GM10248 (cell line): Measurements from ENCODE around the gene ZNRF3.

Experiments used
- CTCF ChIA-PET: fragments of 300-600 bp; sonication (Branson Sonifier 250); formaldehyde crosslinking; extraction: SDS; loops from one replicate; lab custom pipeline; 2021; ENCODE audit warnings: antibody characterized with exemption; lab: Yijun Ruan, JAX
- POLR2A ChIA-PET: fragments of 350-650 bp; sonication (Branson Sonifier 250); formaldehyde crosslinking; extraction: SDS; loops from one replicate; lab custom pipeline; 2020; ENCODE audit warnings: antibody characterized with exemption; lab: Yijun Ruan, JAX
- DNase-seq: peaks from one replicate; pipeline ENCODE4 v3.0.0; 2012; ENCODE audit errors: extremely low spot score
- CTCF ChIP-seq: IDR thresholded peaks from 2 replicates; pipeline ENCODE4 v1.5.1; 2012; ENCODE audit warnings: mild to moderate bottlenecking, low read depth; ENCODE audit errors: extremely low read depth, missing control alignments, control extremely low read depth

The ZNRF3 gene

DNA sequence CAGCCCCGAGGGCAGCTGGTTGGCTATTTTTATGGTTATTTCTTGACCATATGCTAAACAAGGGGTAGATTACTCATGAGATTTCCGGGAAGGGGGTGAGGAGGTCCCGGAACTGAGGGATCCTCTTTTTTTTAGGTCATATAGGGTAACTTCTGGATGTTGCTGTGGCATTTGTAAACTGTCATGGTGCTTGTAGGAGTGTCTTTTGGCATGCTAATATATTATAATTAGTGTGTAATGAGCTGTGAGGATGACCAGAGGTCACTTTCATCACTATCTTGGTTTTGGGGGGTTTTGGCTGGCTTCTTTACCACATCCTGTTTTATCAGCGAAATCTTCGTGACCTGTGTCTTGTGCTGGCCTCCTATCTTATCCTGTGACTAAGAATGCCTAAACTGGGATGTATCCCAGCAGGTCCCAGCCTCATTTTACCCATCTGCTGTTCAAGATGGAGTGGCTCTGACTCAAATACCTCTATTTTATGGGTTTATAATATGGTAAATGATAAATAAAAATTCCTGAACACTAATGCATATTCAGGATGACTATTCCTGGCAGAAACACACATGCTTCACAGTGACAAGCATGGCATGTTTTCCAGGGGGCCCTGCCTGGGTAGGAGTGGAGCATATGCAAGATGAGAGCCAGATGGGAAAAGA lies 200.7 kb downstream of the ZNRF3 start:
- TF ChIP-seq CTCF: no peak
- no peak for DNase-seq
- CTCF ChIA-PET: no interaction called here
- POLR2A ChIA-PET: no interaction called here

GRCh38 chr22:29087012-29087411 lies 203.6 kb downstream of the ZNRF3 start:
- TF ChIP-seq CTCF: no peak
- ChIA-PET POLR2A (no interaction called here), CTCF (no interaction called here)
- no peak for DNase-seq

DNA sequence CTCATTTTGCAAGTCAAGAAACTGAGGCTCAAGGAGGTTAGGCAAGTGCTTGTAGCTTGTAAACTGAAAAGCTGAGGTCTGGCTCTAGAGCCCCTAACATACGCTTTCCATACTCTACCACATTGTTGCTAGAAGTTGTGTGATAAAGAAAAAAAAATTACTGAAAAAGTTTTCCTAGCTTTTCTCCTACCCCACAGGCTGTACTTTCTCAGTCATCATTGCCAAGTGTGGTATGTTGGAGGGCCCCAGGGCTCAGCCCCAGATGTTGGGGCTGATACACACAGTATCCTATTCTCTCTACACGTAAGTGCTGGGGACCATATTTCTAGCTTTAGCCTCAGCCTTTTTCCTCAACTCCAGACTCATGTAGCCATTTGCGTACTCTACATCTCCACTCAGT lies 205.4 kb downstream of the ZNRF3 start:
- TF ChIP-seq CTCF: no peak
- ChIA-PET POLR2A (interaction anchor here (0.6 kb wide), 1 partner anchor 790 kb away, joined by 3 read pairs; no protein-coding TSS in a partner anchor), CTCF (interaction anchor here (1.0 to 1.5 kb wide), 4 partner anchors 12 to 65 kb away, joined by 3 to 5 read pairs (median 4); no protein-coding TSS in a partner anchor)
- DNase-seq: no peak

- DNase-seq: no peak
- TF ChIP-seq CTCF: no peak
- ChIA-PET CTCF (interaction anchor here (1.4 to 1.5 kb wide), 3 partner anchors 15 to 65 kb away, joined by 3 to 5 read pairs (median 5); no protein-coding TSS in a partner anchor), POLR2A (no interaction called here)
These were observed 206.1 kb downstream of the ZNRF3 start for GRCh38 chr22:29089507-29089906.

GRCh38 chr22:29090039-29090438 lies 206.7 kb downstream of the ZNRF3 start:
- no peak for TF ChIP-seq CTCF
- DNase-seq: no peak
- CTCF ChIA-PET: interaction anchor here (1.5 kb wide), 1 partner anchor 64 kb away, joined by 5 read pairs; no protein-coding TSS in a partner anchor
- POLR2A ChIA-PET: no interaction called here

- CTCF ChIA-PET: interaction anchor here (1.5 kb wide), 1 partner anchor 8 kb away, joined by 3 read pairs; no protein-coding TSS in a partner anchor
- no peak for DNase-seq
- POLR2A ChIA-PET: no interaction called here
- TF ChIP-seq CTCF: no peak
These were observed 208.9 kb downstream of the ZNRF3 start for GRCh38 chr22:29092243-29092642.
